ENCODE data around the gene TNFAIP8L1. TPM values are rescaled to one million over a fixed set of nuclear protein-coding genes. Genes with fewer than 3 reads are reported as not detected.
"Not testable (repeated sequence)": the region's sequence is repeated elsewhere in the genome, so short reads cannot be mapped to it uniquely, and the experiment has no call there.

TNFAIP8L1 gene
- 18.1 TPM for polyA plus RNA-seq (2013, experiment 1 of 2)
- 14.3 TPM for polyA plus RNA-seq (2013, experiment 2 of 2)

DNA sequence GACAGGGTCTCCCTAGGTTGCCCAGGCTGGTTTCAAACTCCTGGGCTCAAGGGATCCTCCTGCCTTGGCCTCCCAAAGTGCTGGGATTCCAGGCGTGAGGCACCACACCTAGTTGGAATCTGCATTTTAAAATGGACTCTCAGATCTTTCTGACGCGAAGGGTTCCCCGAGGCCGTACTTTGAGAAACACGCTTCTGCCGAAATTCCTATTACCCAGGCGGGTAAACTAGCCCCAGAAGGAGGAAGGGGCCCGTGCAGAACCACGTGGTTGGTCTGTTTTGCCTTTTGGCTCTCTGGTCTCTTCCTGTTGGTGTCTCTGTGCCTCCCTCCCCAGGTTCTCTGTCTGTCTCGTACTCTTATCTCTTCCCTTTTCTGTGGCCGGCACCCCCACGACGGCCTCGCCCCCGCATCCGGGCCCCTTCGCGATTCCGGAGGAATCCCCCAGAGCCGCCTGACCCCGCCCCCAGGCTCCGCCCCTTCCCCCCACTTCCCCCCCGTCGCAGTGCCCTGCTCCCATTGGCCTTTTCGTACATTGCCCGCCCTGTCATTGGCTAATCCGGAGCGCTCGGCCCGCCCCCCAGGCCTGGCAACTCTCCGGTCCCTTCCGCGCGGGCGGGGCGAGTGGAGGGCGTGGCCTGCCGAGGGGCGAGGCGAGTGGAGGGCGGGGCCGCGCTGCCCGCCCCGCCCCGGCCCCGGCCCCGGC lies at the start of gene TNFAIP8L1:
TSS of gene TNFAIP8L1 (plus strand) at position 689 of the 703 bp plus-strand sequence. CDS start 12,354 bp downstream, outside the sequence.
- WGBS, 2 experiments (ENCODE audit: insufficient coverage in 2 of 2) = 6 to 9% methylated on average over 29 to 42 of the region's 49 CpGs
- no peaks in the 10 kb centered on the region for H3K36me3 ChIP-seq (ENCODE audit: control insufficient read depth, insufficient read depth, low read length)
- H3K27ac ChIP-seq (ENCODE audit: low read depth, low read length, severe bottlenecking) = peak within 1 kb of the TSS; percentile 63
- H3K4me3 ChIP-seq (ENCODE audit: extremely low read depth, insufficient read depth, low read length, poor library complexity, severe bottlenecking) = peak within 1 kb of the TSS; percentile 76
- no peaks in the 10 kb centered on the region for H3K9me3 ChIP-seq (ENCODE audit: control insufficient read depth, low read length)
- H3K4me1 ChIP-seq (ENCODE audit: control insufficient read depth, insufficient read depth, low read length, poor library complexity, severe bottlenecking) = peaks cover 24% of the 10 kb centered on the region

DNA sequence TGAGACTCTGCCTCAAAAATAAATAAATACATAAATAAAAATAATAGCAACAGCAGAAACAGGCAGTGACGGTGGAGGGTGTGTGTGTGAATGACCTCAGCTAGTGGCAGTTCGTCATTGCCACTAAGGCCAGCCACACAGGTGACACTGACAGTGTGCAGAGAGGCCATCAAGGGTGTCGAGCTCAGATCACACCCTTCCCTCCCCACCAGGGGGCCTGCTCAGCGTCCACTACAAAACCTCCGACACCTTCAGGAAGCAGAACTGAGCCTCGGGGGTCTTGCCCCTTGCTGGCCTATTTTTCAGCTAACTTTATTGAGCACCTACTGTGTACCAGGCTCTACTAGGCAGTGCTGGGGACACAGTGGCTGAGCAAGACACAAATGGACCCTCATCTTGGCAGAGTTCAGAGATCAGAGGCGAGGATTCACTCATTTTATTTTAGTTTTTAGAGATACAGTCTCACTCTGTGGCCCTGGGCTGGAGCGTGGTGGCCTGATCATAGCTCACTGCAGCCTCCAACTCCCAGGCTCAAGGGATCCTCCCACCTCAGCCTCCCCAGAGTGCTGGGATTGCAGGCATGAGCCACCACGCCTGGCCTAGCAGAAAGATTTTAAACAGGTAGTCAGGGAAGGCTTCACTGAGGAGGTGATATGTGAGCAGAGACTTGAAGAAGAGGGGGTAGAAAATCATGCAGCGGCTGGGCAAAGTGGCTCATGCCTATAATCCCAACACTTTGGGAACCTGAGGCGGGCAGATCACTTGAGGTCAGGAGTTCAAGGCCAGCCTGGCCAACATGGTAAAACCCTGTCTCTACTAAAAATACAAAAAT lies 49.5 kb upstream of the TNFAIP8L1 start:
- no peaks in the 10 kb centered on the region for H3K36me3 ChIP-seq (ENCODE audit: control insufficient read depth, insufficient read depth, low read length)
- H3K27ac ChIP-seq (ENCODE audit: low read depth, low read length, severe bottlenecking) = no peak overlapping the region
- H3K9me3 ChIP-seq (ENCODE audit: control insufficient read depth, low read length) = no peaks in the 10 kb centered on the region
- H3K4me3 ChIP-seq (ENCODE audit: extremely low read depth, insufficient read depth, low read length, poor library complexity, severe bottlenecking) = no peak overlapping the region
- H3K4me1 ChIP-seq (ENCODE audit: control insufficient read depth, insufficient read depth, low read length, poor library complexity, severe bottlenecking) = peaks cover 2% of the 10 kb centered on the region
- WGBS, 2 experiments (ENCODE audit: insufficient coverage in 2 of 2) = 62 to 69% methylated on average over 6 of the region's 11 CpGs

DNA sequence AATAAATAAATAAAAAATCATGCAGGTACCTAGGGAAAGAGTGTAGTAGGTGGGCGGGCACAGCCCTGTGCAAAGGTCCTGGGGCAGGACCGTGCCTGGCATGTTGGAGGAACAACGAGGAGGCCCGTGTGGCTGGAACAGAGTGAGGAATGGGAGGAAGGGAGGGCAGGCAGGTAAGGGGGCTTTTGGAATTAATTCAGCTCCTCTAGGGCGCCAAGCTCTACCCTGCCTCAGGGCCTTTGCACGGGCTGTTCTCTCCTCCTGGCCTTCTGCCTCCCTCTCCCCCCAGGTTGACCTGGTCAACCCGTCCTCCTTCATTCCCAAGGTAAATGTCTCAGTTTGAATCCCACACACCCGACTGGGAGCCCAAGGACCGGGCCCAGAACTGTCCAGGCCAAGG lies 48.8 kb upstream of the TNFAIP8L1 start:
- no peak overlapping the region for H3K27ac ChIP-seq (ENCODE audit: low read depth, low read length, severe bottlenecking)
- no peak overlapping the region for H3K4me3 ChIP-seq (ENCODE audit: extremely low read depth, insufficient read depth, low read length, poor library complexity, severe bottlenecking)
- WGBS, 2 experiments (ENCODE audit: insufficient coverage in 2 of 2) = 82 to 92% methylated on average over 7 of the region's 9 CpGs
- no peaks in the 10 kb centered on the region for H3K9me3 ChIP-seq (ENCODE audit: control insufficient read depth, low read length)
- peaks cover 2% of the 10 kb centered on the region for H3K4me1 ChIP-seq (ENCODE audit: control insufficient read depth, insufficient read depth, low read length, poor library complexity, severe bottlenecking)
- no peaks in the 10 kb centered on the region for H3K36me3 ChIP-seq (ENCODE audit: control insufficient read depth, insufficient read depth, low read length)

GRCh38 chr19:4591320-4591719 lies 48.0 kb upstream of the TNFAIP8L1 start:
- H3K4me3 ChIP-seq (ENCODE audit: extremely low read depth, insufficient read depth, low read length, poor library complexity, severe bottlenecking) = no peak overlapping the region
- WGBS, 2 experiments (ENCODE audit: insufficient coverage in 2 of 2) = 33 to 80% methylated on average over 1 to 2 of the region's 6 CpGs
- H3K27ac ChIP-seq (ENCODE audit: low read depth, low read length, severe bottlenecking) = no peak overlapping the region
- no peaks in the 10 kb centered on the region for H3K9me3 ChIP-seq (ENCODE audit: control insufficient read depth, low read length)
- no peaks in the 10 kb centered on the region for H3K36me3 ChIP-seq (ENCODE audit: control insufficient read depth, insufficient read depth, low read length)
- H3K4me1 ChIP-seq (ENCODE audit: control insufficient read depth, insufficient read depth, low read length, poor library complexity, severe bottlenecking) = peaks cover 2% of the 10 kb centered on the region

- Histone ChIP-seq H3K9me3 (ENCODE audit: control insufficient read depth, low read length) (no peaks in the 10 kb centered on the region), H3K27ac (ENCODE audit: low read depth, low read length, severe bottlenecking) (no peak overlapping the region), H3K36me3 (ENCODE audit: control insufficient read depth, insufficient read depth, low read length) (no peaks in the 10 kb centered on the region), H3K4me3 (ENCODE audit: extremely low read depth, insufficient read depth, low read length, poor library complexity, severe bottlenecking) (no peak overlapping the region), H3K4me1 (ENCODE audit: control insufficient read depth, insufficient read depth, low read length, poor library complexity, severe bottlenecking) (peaks cover 2% of the 10 kb centered on the region)
- 60 to 71% methylated on average over 1 of the region's 5 CpGs for WGBS, 2 experiments (ENCODE audit: insufficient coverage in 2 of 2)
Observed at GRCh38 chr19:4592445-4592844, 46.9 kb upstream of the TNFAIP8L1 start.

- Histone ChIP-seq H3K36me3 (ENCODE audit: control insufficient read depth, insufficient read depth, low read length) (no peaks in the 10 kb centered on the region), H3K4me3 (ENCODE audit: extremely low read depth, insufficient read depth, low read length, poor library complexity, severe bottlenecking) (no peak overlapping the region), H3K4me1 (ENCODE audit: control insufficient read depth, insufficient read depth, low read length, poor library complexity, severe bottlenecking) (peaks cover 2% of the 10 kb centered on the region), H3K27ac (ENCODE audit: low read depth, low read length, severe bottlenecking) (no peak overlapping the region), H3K9me3 (ENCODE audit: control insufficient read depth, low read length) (no peaks in the 10 kb centered on the region)
- WGBS, 2 experiments (ENCODE audit: insufficient coverage in 2 of 2) = 85 to 88% methylated on average over 3 of the region's 6 CpGs
Observed at GRCh38 chr19:4593409-4593851, 45.9 kb upstream of the TNFAIP8L1 start.

DNA sequence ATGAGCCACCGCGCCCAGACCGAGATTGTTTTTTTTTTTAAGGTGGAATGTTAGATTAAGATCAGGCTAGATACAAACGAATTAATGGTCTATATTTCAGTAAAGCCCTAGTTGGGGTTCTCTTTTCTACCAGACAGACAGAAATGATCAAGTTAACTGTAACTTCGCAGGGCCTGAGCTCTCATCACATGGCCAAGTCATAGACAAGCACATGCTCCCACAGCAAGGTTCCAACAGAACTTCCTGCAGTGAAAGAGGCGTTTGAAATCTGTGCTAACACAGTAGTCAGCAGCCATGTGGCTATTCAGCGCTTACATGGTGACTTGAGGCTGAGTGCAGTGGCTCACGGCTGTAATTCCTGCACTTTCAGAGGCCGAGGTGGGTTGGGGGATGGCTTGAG lies 45.1 kb upstream of the TNFAIP8L1 start:
- Histone ChIP-seq H3K4me1 (ENCODE audit: control insufficient read depth, insufficient read depth, low read length, poor library complexity, severe bottlenecking) (peaks cover 2% of the 10 kb centered on the region), H3K4me3 (ENCODE audit: extremely low read depth, insufficient read depth, low read length, poor library complexity, severe bottlenecking) (no peak overlapping the region), H3K27ac (ENCODE audit: low read depth, low read length, severe bottlenecking) (no peak overlapping the region), H3K36me3 (ENCODE audit: control insufficient read depth, insufficient read depth, low read length) (no peaks in the 10 kb centered on the region), H3K9me3 (ENCODE audit: control insufficient read depth, low read length) (no peaks in the 10 kb centered on the region)
- 77 to 82% methylated on average over 7 to 9 of the region's 9 CpGs for WGBS, 2 experiments (ENCODE audit: insufficient coverage in 2 of 2)

- H3K9me3 ChIP-seq (ENCODE audit: control insufficient read depth, low read length); H3K4me3 ChIP-seq (ENCODE audit: extremely low read depth, insufficient read depth, low read length, poor library complexity, severe bottlenecking); H3K36me3 ChIP-seq (ENCODE audit: control insufficient read depth, insufficient read depth, low read length); H3K27ac ChIP-seq (ENCODE audit: low read depth, low read length, severe bottlenecking); H3K4me1 ChIP-seq (ENCODE audit: control insufficient read depth, insufficient read depth, low read length, poor library complexity, severe bottlenecking): not testable (repeated sequence)
- 97 to 100% methylated on average over 3 to 9 of the region's 9 CpGs for WGBS, 2 experiments (ENCODE audit: insufficient coverage in 2 of 2)
Observed at GRCh38 chr19:4595158-4595557, 44.2 kb upstream of the TNFAIP8L1 start.

- WGBS, 2 experiments (ENCODE audit: insufficient coverage in 2 of 2) = 71 to 77% methylated on average over 6 to 13 of the region's 21 CpGs
- Histone ChIP-seq H3K27ac (ENCODE audit: low read depth, low read length, severe bottlenecking) (no peak overlapping the region), H3K4me1 (ENCODE audit: control insufficient read depth, insufficient read depth, low read length, poor library complexity, severe bottlenecking) (peaks cover 2% of the 10 kb centered on the region), H3K36me3 (ENCODE audit: control insufficient read depth, insufficient read depth, low read length) (no peaks in the 10 kb centered on the region), H3K4me3 (ENCODE audit: extremely low read depth, insufficient read depth, low read length, poor library complexity, severe bottlenecking) (no peak overlapping the region), H3K9me3 (ENCODE audit: control insufficient read depth, low read length) (no peaks in the 10 kb centered on the region)
Observed at GRCh38 chr19:4596033-4596904, 43.0 kb upstream of the TNFAIP8L1 start.

- H3K36me3 ChIP-seq (ENCODE audit: control insufficient read depth, insufficient read depth, low read length) = no peaks in the 10 kb centered on the region
- peak overlapping the region; percentile 18 for H3K4me3 ChIP-seq (ENCODE audit: extremely low read depth, insufficient read depth, low read length, poor library complexity, severe bottlenecking)
- peaks cover 2% of the 10 kb centered on the region for H3K4me1 ChIP-seq (ENCODE audit: control insufficient read depth, insufficient read depth, low read length, poor library complexity, severe bottlenecking)
- 49 to 51% methylated on average over 15 to 20 of the region's 27 CpGs for WGBS, 2 experiments (ENCODE audit: insufficient coverage in 2 of 2)
- no peaks in the 10 kb centered on the region for H3K9me3 ChIP-seq (ENCODE audit: control insufficient read depth, low read length)
- H3K27ac ChIP-seq (ENCODE audit: low read depth, low read length, severe bottlenecking) = no peak overlapping the region
Observed at GRCh38 chr19:4597278-4597974, 41.9 kb upstream of the TNFAIP8L1 start.
